Measurements from ENCODE around the gene MRPS33. TPM values are rescaled to one million over a fixed set of nuclear protein-coding genes. Genes with fewer than 3 reads are reported as not detected.

MRPS33 gene
- total and polyA plus RNA-seq, 9 donors: 20.0 to 82.1 (median 42.1) TPM

GRCh38 chr7:141045842-141046620 lies 31.3 kb upstream of the MRPS33 start:
- Histone ChIP-seq H3K27ac (no peak overlapping the region), H3K36me3 (no peaks in the 10 kb centered on the region), H3K27me3 (no peaks in the 10 kb centered on the region), H3K4me3 (no peak overlapping the region), H3K4me1 (ENCODE audit: insufficient read depth) (no peaks in the 10 kb centered on the region), H3K9me3 (no peaks in the 10 kb centered on the region)
- intact Hi-C loops (cut with DNase I): no loop called here
- no peak for DNase-seq
- no peak for TF ChIP-seq POLR2A (IDR thresholded peaks at IDR 0.05)
- no peak for TF ChIP-seq CTCF (IDR thresholded peaks at IDR 0.05)
- TF ChIP-seq EP300 (IDR thresholded peaks at IDR 0.05): no peak
- 77 to 80% (median 78%) methylated on average over 7 of the region's 7 CpGs for WGBS, 3 donors

DNA sequence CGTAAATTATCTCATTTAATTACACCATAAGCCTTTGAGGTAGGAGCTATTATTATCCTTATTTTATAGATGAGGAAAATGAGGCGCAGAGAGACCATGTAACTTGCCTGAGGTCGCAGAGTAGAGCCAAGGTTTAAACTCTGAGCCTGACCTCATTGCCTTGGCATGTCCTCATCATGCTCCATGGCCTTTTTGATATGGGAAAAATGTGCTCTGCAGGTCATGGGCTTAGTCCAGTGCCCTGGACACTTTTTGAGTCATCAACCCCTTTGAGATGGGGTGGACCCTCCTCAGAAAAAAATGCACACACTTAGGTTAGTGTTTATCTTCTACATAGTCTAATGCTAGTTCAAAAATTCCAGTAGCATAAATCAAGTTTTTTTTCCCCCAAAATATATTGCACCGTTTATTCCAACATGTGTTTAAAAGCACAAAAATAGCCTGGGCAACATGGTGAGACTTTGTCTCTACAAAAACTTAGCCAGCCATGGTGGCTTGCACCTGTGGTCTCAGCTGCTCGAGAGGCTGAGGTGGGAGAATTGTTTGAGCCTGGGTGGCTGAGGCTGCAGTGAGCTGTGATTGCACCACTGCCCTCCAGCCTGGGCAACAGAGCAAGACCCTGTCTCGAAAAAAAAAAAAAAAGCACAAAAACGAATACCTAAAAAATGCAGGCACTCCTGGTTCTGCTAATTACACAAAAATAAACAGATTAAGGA lies 30.5 kb upstream of the MRPS33 start:
- Histone ChIP-seq H3K36me3 (no peaks in the 10 kb centered on the region), H3K27me3 (no peaks in the 10 kb centered on the region), H3K4me3 (no peak overlapping the region), H3K27ac (no peak overlapping the region), H3K9me3 (no peaks in the 10 kb centered on the region), H3K4me1 (ENCODE audit: insufficient read depth) (no peaks in the 10 kb centered on the region)
- 46 to 60% (median 49%) methylated on average over 7 of the region's 7 CpGs for WGBS, 3 donors
- no peak for DNase-seq
- intact Hi-C loops (cut with DNase I): no loop called here
- TF ChIP-seq POLR2A (IDR thresholded peaks at IDR 0.05): no peak
- TF ChIP-seq EP300 (IDR thresholded peaks at IDR 0.05): no peak
- TF ChIP-seq CTCF (IDR thresholded peaks at IDR 0.05): no peak

DNA sequence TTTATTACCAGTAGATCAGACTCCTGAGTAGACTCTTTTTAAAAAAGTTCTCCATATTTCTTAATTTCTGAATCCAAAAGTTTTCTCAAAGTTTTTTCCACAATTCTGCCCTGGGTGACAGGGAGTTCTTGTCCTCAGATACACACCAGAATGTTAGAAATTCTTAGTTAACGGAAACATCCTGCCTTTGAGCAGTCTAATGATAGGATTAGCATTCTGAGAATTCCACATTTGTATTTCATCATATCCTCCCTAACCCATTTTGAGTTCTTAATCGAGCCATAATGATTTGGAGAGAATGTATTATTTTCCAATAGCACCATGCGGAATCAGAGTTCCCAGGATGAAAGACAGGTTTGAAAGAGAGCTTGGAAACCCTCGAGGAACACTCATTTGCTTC lies 28.9 kb upstream of the MRPS33 start:
- H3K27ac ChIP-seq: no peak overlapping the region
- no peak overlapping the region for H3K4me3 ChIP-seq
- no peaks in the 10 kb centered on the region for H3K36me3 ChIP-seq
- TF ChIP-seq POLR2A (IDR thresholded peaks at IDR 0.05) (no peak), CTCF (IDR thresholded peaks at IDR 0.05) (no peak), EP300 (IDR thresholded peaks at IDR 0.05) (no peak)
- no peak for DNase-seq
- H3K4me1 ChIP-seq (ENCODE audit: insufficient read depth): no peaks in the 10 kb centered on the region
- 38 to 58% (median 40%) methylated on average over 4 of the region's 4 CpGs for WGBS, 3 donors
- H3K27me3 ChIP-seq: no peaks in the 10 kb centered on the region
- H3K9me3 ChIP-seq: no peaks in the 10 kb centered on the region
- intact Hi-C loops (cut with DNase I): no loop called here

DNA sequence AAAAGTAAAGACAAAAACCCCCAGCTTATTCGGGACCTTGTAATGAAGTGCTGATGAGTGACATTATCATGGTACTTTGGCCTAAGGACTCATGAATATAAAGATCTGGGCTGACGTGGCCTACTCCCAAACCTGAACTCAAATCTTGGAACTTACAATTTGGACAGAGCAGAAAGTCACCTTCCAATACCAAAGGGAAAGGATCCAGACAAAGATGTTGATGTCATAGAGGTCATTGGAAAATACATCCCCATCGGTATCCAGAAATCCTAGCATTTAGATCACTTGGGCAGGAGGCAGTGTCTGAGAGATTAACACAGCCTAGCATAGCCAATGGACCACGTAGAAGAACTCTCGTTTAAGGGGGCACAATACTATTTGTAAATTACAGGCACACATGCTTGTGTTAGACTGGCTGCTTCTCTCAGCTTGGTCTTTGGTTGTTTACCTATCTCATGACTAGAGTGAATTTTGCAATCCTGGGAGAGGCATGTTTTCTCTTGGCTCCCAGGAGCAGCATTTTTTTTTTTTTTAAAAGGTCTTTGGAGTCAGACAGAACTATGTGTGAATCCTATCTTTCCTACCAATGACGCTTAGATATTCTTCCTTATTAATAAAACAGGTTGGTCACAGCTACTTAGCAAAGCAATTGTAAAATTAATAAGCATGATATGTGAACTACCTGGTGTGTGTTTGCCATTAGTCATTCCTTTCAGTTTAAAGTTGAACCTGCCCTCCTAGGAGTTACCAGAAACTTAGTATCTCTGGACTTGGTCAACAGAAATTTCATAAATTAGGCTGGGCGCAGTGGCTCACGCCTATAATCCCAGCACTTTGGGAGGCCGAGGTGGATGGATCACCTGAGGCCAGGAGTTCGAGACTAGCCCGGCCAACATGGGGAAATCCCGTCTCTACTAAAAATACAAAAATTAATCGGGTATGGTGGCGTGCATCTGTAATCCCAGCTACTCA lies 27.8 kb upstream of the MRPS33 start:
- H3K9me3 ChIP-seq: no peaks in the 10 kb centered on the region
- TF ChIP-seq POLR2A (IDR thresholded peaks at IDR 0.05) (no peak), EP300 (IDR thresholded peaks at IDR 0.05) (no peak), CTCF (IDR thresholded peaks at IDR 0.05) (no peak)
- H3K36me3 ChIP-seq: no peaks in the 10 kb centered on the region
- no peak overlapping the region for H3K4me3 ChIP-seq
- WGBS, 3 donors: 82 to 86% (median 83%) methylated on average over 14 of the region's 14 CpGs
- H3K4me1 ChIP-seq (ENCODE audit: insufficient read depth): no peaks in the 10 kb centered on the region
- intact Hi-C loops (cut with DNase I): no loop called here
- no peaks in the 10 kb centered on the region for H3K27me3 ChIP-seq
- DNase-seq: no peak
- H3K27ac ChIP-seq: no peak overlapping the region
